ENCODE results near the gene KCNN3.
"Not testable (repeated sequence)": the region's sequence is repeated elsewhere in the genome, so short reads cannot be mapped to it uniquely, and the experiment has no call there.

KCNN3 gene

DNA sequence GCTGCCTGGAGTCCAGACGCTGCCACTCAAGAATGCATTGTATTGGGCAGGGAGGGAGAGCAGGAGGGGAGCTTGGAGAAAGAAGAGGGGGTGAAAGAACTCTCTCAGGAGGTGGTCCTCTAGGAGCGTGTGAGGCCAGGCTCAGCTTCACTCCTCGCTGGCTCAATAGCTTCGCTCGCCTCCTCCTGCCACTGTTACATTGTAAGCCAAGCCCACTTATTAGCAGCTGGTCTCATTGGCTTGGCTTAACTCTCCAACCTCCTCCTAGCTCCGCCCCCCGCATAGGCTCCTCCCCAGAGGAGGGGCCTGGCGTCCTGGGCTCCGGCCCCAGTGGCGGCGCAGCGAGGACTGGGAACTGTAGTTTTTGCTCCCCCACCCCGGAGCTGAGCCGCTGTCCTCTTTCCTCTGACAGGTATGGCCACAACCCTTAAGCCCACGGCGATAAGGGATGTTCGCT, at the start of gene KCNN3:
KCNN3 (minus strand) TSS at position 167 of the 457 bp plus-strand sequence. CDS start 317 bp downstream, outside the sequence.
- peak within 1 kb of the TSS; percentile 53 for H2AFZ ChIP-seq (ENCODE audit: low read depth, low read length)
- peaks cover 10% of the 10 kb centered on the region for H3K27me3 ChIP-seq (ENCODE audit: insufficient read depth, low read length)
- H3K36me3 ChIP-seq (ENCODE audit: insufficient read depth, low read length), result no peaks in the 10 kb centered on the region
- peaks cover 37% of the 10 kb centered on the region for H3K4me1 ChIP-seq (ENCODE audit: insufficient read depth, low read length)
- H3K9me3 ChIP-seq (ENCODE audit: low read length), result no peaks in the 10 kb centered on the region
- H3K4me3 ChIP-seq (ENCODE audit: low read length), result peak within 1 kb of the TSS; percentile 39

DNA sequence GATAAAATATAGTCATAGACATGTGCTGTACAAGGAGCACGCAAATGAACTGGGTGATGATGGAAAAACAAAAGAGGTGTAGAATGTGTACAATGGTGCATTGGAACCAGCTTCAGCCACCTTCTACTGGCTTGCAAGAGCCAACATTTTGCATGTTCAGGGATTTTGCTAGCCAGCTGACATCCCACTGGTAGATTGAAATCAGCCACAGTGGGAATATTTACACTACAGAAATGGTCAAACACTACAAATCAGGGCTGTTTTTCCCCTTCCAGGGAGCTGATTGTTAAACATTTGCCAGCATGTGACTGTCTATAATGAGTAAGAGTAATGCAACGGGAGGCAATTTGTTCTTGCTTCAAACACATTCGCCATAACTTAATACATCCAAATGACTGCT, 43.2 kb upstream of the KCNN3 start:
- Histone ChIP-seq H3K4me1 (ENCODE audit: insufficient read depth, low read length) (no peaks in the 10 kb centered on the region), H2AFZ (ENCODE audit: low read depth, low read length) (no peak overlapping the region), H3K9me3 (ENCODE audit: low read length) (peaks cover 3% of the 10 kb centered on the region), H3K4me3 (ENCODE audit: low read length) (no peak overlapping the region), H3K36me3 (ENCODE audit: insufficient read depth, low read length) (no peaks in the 10 kb centered on the region), H3K27me3 (ENCODE audit: insufficient read depth, low read length) (no peaks in the 10 kb centered on the region)

DNA sequence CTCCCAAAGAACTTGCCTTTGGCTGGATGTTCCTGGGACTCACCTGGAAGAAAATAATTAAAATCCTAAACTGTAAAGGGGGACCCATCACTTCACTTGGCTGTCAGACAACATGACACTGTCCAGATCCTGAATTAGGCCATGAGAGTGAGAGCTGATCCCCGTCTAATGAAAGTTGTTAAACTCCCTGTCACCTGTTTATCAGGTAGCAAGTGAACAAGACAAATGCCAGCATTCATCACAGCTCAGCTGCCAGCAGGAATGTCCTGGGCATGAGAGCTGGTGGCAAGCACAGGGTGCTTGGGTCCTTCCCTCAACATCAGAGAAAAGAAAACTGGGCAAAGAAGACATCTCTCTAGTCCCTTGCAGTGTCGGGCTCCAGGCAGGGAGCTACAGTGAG, 42.7 kb upstream of the KCNN3 start:
- no peak overlapping the region for H3K4me3 ChIP-seq (ENCODE audit: low read length)

DNA sequence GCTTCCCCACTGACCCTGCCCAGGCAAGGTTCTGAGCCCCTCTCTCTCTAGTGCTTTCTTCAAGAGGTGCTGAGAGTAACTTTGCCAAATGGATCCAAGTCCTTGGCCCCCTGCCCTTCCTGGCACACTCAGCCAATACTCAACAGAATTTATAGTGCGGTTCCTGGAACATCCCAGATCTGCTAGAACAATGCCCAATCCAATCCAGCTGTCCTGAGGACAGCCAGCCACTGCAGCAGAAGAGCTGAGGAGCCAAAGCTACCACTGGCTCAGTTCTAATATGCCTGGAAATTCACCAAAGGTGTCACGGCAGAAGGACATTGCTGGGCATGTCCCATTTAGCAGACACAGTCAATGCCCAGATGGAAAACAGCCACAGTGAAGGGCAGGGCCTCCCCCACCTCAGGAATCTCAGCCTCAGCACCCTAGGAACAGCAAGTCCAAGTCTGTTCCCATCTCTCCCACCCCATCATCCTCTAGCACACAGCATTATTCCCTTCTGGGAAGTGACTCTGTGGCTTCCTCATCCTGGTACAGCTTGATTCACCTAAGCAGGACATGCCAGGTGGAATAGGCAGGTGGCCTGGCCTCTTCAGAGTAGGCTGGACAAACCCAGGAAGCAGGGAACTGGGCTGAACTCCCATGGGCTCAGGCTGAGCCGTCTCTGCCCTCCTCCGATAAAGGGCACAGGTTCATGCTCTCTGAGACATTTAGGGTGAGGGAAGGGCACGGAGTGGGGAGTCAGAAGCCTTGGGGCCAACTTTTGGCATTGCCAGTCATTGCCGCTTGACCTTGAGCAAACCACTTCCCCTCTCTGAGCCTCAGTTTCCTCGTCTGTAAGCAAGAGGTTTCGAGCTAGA, 41.8 kb upstream of the KCNN3 start:
- Histone ChIP-seq H2AFZ (ENCODE audit: low read depth, low read length) (no peak overlapping the region), H3K36me3 (ENCODE audit: insufficient read depth, low read length) (no peaks in the 10 kb centered on the region), H3K27me3 (ENCODE audit: insufficient read depth, low read length) (no peaks in the 10 kb centered on the region), H3K4me1 (ENCODE audit: insufficient read depth, low read length) (no peaks in the 10 kb centered on the region), H3K9me3 (ENCODE audit: low read length) (peaks cover 3% of the 10 kb centered on the region), H3K4me3 (ENCODE audit: low read length) (no peak overlapping the region)

More for the DNA sequence above, 42.7 kb upstream of the KCNN3 start:
- H3K27me3 ChIP-seq (ENCODE audit: insufficient read depth, low read length), result no peaks in the 10 kb centered on the region
- no peaks in the 10 kb centered on the region for H3K4me1 ChIP-seq (ENCODE audit: insufficient read depth, low read length)
- H3K9me3 ChIP-seq (ENCODE audit: low read length), result peaks cover 3% of the 10 kb centered on the region
- no peak overlapping the region for H2AFZ ChIP-seq (ENCODE audit: low read depth, low read length)
- H3K36me3 ChIP-seq (ENCODE audit: insufficient read depth, low read length), result no peaks in the 10 kb centered on the region

DNA sequence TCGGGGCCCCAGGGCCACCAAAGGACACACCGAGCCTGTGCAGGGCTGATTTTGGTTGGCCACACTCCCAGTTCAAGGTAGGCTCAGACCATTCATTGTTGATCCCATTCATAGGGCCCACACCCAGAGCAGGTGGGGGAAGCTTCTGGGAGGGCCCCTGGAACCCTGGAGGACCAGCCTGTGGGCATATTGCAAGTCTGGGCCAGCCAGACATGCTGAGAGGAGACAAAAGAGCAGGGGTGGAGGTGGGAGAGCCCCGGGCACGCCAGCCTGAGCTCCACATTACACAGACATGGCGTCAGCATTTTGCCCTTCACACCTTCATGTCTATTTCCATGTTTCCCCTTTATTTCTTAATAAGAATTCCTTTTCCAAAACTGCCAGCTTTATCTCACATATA, 40.8 kb upstream of the KCNN3 start:
- H2AFZ ChIP-seq (ENCODE audit: low read depth, low read length), result no peak overlapping the region
- no peaks in the 10 kb centered on the region for H3K27me3 ChIP-seq (ENCODE audit: insufficient read depth, low read length)
- no peaks in the 10 kb centered on the region for H3K36me3 ChIP-seq (ENCODE audit: insufficient read depth, low read length)
- peaks cover 6% of the 10 kb centered on the region for H3K9me3 ChIP-seq (ENCODE audit: low read length)
- H3K4me3 ChIP-seq (ENCODE audit: low read length), result no peak overlapping the region
- H3K4me1 ChIP-seq (ENCODE audit: insufficient read depth, low read length), result no peaks in the 10 kb centered on the region

DNA sequence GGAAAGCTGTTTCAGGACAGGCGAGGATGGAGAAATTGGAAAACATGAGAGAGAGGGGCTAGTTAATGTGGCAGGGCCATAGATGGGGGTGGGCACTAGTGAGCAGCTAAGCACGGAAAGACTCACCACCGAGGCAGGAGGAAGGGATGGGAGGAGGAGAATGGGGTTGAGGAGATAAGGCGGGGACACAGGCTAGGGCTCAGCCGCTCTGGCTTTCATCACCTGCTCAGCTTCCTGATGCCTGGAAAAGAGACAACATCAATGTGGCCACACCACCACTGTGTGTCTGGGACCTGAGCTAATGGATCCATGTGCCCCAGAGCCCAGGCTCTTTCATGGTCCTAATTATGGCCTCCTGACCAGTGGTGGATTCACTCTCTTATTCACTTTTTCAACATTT, 38.9 kb upstream of the KCNN3 start:
- Histone ChIP-seq H2AFZ (ENCODE audit: low read depth, low read length) (no peak overlapping the region), H3K36me3 (ENCODE audit: insufficient read depth, low read length) (no peaks in the 10 kb centered on the region), H3K4me1 (ENCODE audit: insufficient read depth, low read length) (no peaks in the 10 kb centered on the region), H3K9me3 (ENCODE audit: low read length) (peaks cover 6% of the 10 kb centered on the region), H3K27me3 (ENCODE audit: insufficient read depth, low read length) (no peaks in the 10 kb centered on the region), H3K4me3 (ENCODE audit: low read length) (no peak overlapping the region)

DNA sequence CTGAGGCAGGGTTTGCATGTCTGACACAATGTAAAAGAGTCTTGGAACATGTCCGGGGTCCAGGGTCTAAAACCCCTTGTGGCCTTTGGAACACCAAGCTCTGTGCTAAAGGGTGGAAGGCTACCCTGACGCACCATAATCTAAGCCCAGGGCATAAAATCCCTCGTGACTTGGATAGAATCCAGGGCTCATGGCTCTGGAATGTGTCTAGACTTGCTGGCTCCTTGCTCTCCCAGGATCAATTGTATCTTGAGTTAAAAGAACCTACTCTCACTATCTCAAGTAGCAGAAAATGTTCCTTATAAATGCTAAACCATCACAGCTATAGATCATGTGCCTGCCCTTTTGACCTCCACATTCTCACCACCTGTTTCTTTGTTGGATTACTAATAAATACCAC, 38.0 kb upstream of the KCNN3 start:
- H3K4me1 ChIP-seq (ENCODE audit: insufficient read depth, low read length); H3K4me3 ChIP-seq (ENCODE audit: low read length); H3K27me3 ChIP-seq (ENCODE audit: insufficient read depth, low read length); H2AFZ ChIP-seq (ENCODE audit: low read depth, low read length); H3K9me3 ChIP-seq (ENCODE audit: low read length); H3K36me3 ChIP-seq (ENCODE audit: insufficient read depth, low read length): not testable (repeated sequence)

DNA sequence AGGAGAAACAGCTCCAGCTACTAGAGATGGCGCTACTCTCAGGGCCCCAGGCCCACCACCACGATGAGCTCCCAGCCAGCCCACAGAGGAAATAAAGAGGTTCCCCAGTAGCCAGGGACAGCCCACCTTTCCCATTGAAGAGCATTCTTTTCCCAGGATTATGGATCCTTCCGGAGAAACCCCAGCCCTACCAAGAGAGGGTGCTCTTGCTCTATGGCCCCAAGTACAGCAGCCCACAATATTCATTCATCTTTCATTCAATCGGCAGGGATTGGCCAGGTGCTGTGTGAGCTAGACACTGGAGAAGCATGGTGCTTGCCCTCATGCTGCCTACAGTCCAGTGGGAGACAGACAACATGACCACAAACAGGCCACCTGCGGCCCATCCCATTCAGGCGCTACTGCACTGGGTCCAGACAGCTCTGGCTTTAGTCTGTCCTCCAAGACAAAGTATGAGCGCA, 36.6 kb upstream of the KCNN3 start:
- peaks cover 3% of the 10 kb centered on the region for H3K4me1 ChIP-seq (ENCODE audit: insufficient read depth, low read length)
- H3K27me3 ChIP-seq (ENCODE audit: insufficient read depth, low read length), result no peaks in the 10 kb centered on the region
- H3K36me3 ChIP-seq (ENCODE audit: insufficient read depth, low read length), result no peaks in the 10 kb centered on the region
- H3K4me3 ChIP-seq (ENCODE audit: low read length), result no peak overlapping the region
- no peak overlapping the region for H2AFZ ChIP-seq (ENCODE audit: low read depth, low read length)
- H3K9me3 ChIP-seq (ENCODE audit: low read length), result peaks cover 6% of the 10 kb centered on the region

DNA sequence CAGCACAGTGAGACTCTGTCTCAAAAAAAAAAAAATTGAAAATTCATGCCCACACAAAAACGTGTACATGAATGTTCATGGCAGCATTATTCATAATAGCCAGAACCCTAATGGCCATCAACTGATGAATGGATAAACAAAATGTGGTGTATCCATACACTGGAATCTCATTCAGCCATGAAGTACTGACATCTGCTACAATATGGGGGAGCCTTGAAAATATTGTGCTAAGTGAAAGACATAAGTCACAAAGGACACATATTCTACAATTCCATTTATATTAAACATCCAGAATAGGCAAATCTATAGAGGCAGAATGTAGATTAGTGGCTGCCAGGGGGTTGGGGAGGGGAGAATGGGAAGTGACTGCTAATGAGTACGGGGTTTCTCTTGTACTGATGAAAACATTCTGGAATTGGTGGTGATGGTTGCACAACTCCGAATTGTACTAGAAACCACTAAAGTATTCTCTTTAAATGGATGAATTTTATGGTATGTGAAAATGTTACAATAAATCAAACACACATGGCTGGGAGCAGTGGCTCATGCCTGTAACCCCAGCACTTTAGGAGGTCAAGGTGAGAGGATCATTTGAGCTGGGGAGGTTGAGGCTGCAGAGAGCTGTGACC, 33.0 kb upstream of the KCNN3 start:
- Histone ChIP-seq H3K36me3 (ENCODE audit: insufficient read depth, low read length) (no peaks in the 10 kb centered on the region), H2AFZ (ENCODE audit: low read depth, low read length) (no peak overlapping the region), H3K4me1 (ENCODE audit: insufficient read depth, low read length) (peaks cover 3% of the 10 kb centered on the region), H3K4me3 (ENCODE audit: low read length) (no peak overlapping the region), H3K27me3 (ENCODE audit: insufficient read depth, low read length) (no peaks in the 10 kb centered on the region), H3K9me3 (ENCODE audit: low read length) (peaks cover 3% of the 10 kb centered on the region)

DNA sequence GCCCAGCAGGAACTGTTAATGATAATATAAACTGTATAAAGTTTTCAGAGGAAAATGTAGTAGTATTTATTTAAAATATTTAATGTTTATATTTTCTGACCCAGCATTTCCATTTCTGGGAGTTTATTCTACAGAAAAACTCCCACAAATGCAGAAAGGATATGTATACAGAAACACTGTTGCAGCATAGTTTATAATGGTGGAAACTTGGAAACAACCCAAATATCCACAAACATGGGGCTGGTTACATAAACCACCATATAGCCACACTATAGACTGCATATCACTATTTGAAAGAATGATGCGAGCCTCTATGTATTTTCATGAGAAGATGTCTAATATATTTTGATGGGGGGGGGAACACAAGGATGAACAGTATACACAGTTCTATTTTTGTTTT, 31.5 kb upstream of the KCNN3 start:
- H3K36me3 ChIP-seq (ENCODE audit: insufficient read depth, low read length), result no peaks in the 10 kb centered on the region
- peaks cover 8% of the 10 kb centered on the region for H3K4me1 ChIP-seq (ENCODE audit: insufficient read depth, low read length)
- H3K27me3 ChIP-seq (ENCODE audit: insufficient read depth, low read length), result no peaks in the 10 kb centered on the region
- no peak overlapping the region for H2AFZ ChIP-seq (ENCODE audit: low read depth, low read length)
- no peaks in the 10 kb centered on the region for H3K9me3 ChIP-seq (ENCODE audit: low read length)
- no peak overlapping the region for H3K4me3 ChIP-seq (ENCODE audit: low read length)

DNA sequence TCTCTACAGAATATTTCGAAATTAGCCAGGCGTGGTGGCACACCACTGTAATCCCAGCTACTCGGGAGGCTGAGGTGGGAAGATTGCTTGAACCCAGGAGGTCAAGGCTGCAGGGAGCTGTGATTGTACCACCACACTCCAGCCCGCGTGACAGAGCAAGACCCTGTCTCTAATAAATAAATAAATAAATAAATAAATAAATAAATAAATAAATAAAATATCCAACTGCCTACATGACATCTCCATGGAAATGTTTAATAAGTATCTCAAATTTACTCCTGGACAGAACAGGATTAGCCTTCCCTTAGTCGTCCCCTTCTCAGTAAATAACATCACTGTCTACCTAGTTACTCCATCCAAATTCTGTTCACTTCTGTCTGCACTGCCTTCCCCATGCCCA, 29.0 kb upstream of the KCNN3 start:
- Histone ChIP-seq H3K4me1 (ENCODE audit: insufficient read depth, low read length) (peaks cover 12% of the 10 kb centered on the region), H2AFZ (ENCODE audit: low read depth, low read length) (no peak overlapping the region), H3K36me3 (ENCODE audit: insufficient read depth, low read length) (no peaks in the 10 kb centered on the region), H3K9me3 (ENCODE audit: low read length) (no peaks in the 10 kb centered on the region), H3K27me3 (ENCODE audit: insufficient read depth, low read length) (no peaks in the 10 kb centered on the region), H3K4me3 (ENCODE audit: low read length) (no peak overlapping the region)

DNA sequence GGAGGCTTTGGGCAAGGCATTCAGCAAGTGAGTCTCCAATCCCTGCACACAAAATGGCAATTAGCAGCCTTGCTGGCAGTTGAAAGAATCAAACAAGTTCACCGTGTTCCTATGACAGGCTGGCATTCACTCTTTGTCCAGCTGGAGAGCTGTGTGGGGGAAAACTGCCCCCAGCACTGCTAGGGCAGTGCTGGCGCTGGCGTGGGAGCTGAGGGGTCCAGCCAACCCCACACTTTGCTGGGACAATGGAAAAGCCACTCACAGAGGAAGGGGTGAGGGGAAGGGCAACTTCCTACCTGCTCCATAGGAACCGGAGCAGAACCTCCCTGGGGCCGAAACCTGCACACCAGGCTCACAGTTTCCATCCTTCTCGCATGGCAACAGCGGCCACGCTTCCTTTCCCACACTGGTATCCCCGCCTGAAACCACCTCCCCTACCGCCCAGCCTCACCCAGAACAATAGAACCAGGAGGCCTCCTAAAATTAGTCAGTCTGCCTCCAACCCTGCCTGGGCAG, 26.7 kb upstream of the KCNN3 start:
- H3K4me1 ChIP-seq (ENCODE audit: insufficient read depth, low read length), result peaks cover 9% of the 10 kb centered on the region
- no peaks in the 10 kb centered on the region for H3K27me3 ChIP-seq (ENCODE audit: insufficient read depth, low read length)

DNA sequence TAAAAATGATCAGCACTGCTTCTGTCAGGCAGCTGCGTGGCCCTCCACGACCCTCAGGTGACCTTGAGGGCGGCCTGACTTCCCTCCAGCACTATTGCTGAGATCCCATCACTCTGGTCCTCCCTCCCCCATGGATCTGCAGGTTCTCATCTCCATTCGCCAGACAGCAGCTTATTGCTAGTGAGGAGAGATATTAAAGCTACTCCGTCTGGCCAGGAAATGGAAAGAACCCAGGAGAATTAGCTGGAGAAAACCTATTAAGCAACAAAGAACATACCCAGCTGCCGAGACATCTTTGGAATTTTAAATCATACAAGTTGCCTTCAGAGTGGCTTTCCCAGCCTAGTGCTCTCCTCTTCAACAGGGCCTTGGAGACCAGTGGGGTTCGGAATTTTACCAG, 25.7 kb upstream of the KCNN3 start:
- no peak overlapping the region for H2AFZ ChIP-seq (ENCODE audit: low read depth, low read length)
- H3K9me3 ChIP-seq (ENCODE audit: low read length), result no peaks in the 10 kb centered on the region
- peaks cover 9% of the 10 kb centered on the region for H3K4me1 ChIP-seq (ENCODE audit: insufficient read depth, low read length)

More for the DNA sequence above, 26.7 kb upstream of the KCNN3 start:
- Histone ChIP-seq H3K36me3 (ENCODE audit: insufficient read depth, low read length) (no peaks in the 10 kb centered on the region), H2AFZ (ENCODE audit: low read depth, low read length) (no peak overlapping the region), H3K9me3 (ENCODE audit: low read length) (no peaks in the 10 kb centered on the region), H3K4me3 (ENCODE audit: low read length) (no peak overlapping the region)

More for the DNA sequence above, 25.7 kb upstream of the KCNN3 start:
- Histone ChIP-seq H3K27me3 (ENCODE audit: insufficient read depth, low read length) (no peaks in the 10 kb centered on the region), H3K36me3 (ENCODE audit: insufficient read depth, low read length) (no peaks in the 10 kb centered on the region), H3K4me3 (ENCODE audit: low read length) (no peak overlapping the region)

Measured in neuron (in vitro differentiated cells).